Measurements from ENCODE around the gene TBL1XR1. TPM values are rescaled to one million over a fixed set of nuclear protein-coding genes. Genes with fewer than 3 reads are reported as not detected.

TBL1XR1 gene
- total RNA-seq, 1 experiment from 2014 or later = 186 TPM

DNA sequence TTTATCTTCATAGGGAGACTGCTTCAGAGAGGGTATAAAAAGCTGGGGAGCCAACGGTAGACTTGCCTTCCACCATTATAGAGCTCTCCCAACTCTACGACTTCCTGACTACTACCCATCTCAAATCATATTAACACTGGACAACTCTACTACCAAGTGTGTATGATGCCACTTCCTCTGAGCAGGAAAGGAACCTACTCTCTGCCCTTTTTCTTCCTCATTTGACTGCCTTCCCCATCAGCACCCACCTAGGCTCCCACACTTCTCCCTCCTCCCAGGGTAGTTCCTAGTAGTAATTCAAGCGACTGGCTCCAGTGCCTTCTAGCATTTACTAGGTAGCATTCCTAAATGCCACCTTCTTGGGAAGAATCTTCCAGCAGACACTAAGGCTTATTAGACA is 24.5 kb upstream of the TBL1XR1 start:
- Histone ChIP-seq H3K36me3 (ENCODE audit: insufficient read depth, low read length, poor library complexity, severe bottlenecking) (no peaks in the 10 kb centered on the region), H3K9me3 (ENCODE audit: low read depth, low read length, poor library complexity, severe bottlenecking) (no peaks in the 10 kb centered on the region), H3K4me1 (ENCODE audit: insufficient read depth, low read length, poor library complexity, severe bottlenecking) (no peaks in the 10 kb centered on the region), H3K4me3 (ENCODE audit: low read depth, low read length, poor library complexity, severe bottlenecking) (no peak overlapping the region), H3K27ac (ENCODE audit: low read depth, low read length, poor library complexity, severe bottlenecking) (no peak overlapping the region), H3K27me3 (replicated peaks; ENCODE audit: insufficient read depth, low read depth, low read length, poor library complexity) (no peaks in the 10 kb centered on the region)
- TF ChIP-seq, protein P1, sequence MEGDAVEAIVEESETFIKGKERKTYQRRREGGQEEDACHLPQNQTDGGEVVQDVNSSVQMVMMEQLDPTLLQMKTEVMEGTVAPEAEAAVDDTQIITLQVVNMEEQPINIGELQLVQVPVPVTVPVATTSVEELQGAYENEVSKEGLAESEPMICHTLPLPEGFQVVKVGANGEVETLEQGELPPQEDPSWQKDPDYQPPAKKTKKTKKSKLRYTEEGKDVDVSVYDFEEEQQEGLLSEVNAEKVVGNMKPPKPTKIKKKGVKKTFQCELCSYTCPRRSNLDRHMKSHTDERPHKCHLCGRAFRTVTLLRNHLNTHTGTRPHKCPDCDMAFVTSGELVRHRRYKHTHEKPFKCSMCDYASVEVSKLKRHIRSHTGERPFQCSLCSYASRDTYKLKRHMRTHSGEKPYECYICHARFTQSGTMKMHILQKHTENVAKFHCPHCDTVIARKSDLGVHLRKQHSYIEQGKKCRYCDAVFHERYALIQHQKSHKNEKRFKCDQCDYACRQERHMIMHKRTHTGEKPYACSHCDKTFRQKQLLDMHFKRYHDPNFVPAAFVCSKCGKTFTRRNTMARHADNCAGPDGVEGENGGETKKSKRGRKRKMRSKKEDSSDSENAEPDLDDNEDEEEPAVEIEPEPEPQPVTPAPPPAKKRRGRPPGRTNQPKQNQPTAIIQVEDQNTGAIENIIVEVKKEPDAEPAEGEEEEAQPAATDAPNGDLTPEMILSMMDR (conservative IDR thresholded peaks at IDR 0.05; ENCODE audit: low read depth, low read length) = no peak
- no peak for TF ChIP-seq EZH2 (IDR thresholded peaks at IDR 0.05; ENCODE audit: borderline replicate concordance, low read depth, low read length, poor library complexity, severe bottlenecking)
- ChIA-PET CTCF (no interaction called here), POLR2A (ENCODE audit: low non-redundant PET) (no interaction called here)
- no TSS peak for BruUV-seq (replicated peaks)
- no peak for DNase-seq (ENCODE audit: low spot score)
- intact Hi-C loops (cut with micrococcal nuclease; ENCODE audit: unreplicated experiment) = no loop called here

DNA sequence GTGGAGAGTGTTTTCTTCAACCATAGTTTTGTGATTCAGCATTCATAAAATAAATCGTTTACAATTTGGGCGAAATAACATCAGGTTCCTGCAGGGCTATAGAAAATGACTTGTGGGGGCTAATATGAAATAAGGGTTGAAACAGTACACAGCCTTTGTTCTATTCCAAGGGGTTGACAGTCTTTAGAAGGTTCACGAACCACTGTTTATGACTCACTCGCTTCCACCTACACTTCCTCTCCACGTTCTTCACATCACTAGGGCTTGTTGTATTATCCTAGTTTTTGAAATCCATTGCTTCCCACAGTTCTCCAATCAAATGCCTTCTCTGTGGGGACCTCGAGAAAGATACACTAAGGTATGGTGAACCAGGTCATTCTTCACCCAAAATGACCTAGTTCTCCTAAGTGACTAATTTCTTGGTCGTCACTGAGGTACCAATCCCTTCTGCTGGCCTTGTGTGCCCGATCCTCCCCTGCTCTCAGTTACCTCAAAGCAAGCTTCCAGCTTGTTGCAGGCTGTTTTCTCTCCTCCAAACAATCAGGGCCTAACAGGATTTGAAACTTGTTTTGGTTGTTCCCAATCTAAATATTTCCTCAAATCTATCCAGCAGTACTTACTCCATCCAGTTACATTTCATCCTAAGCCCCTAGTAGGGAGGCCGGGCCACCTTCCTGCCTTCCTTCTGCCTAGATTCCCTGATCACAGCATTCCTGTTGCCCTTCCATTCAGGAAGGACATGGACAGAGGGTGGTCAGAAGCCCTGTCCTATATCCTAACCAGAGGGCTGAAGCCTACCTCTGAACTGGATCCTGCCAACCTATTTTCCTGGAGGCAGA is 23.1 kb upstream of the TBL1XR1 start:
- TF ChIP-seq EZH2 (IDR thresholded peaks at IDR 0.05; ENCODE audit: borderline replicate concordance, low read depth, low read length, poor library complexity, severe bottlenecking) = no peak
- TF ChIP-seq, protein P1 (conservative IDR thresholded peaks at IDR 0.05; ENCODE audit: low read depth, low read length) = no peak
- Histone ChIP-seq H3K9me3 (ENCODE audit: low read depth, low read length, poor library complexity, severe bottlenecking) (no peaks in the 10 kb centered on the region), H3K27ac (ENCODE audit: low read depth, low read length, poor library complexity, severe bottlenecking) (no peak overlapping the region), H3K36me3 (ENCODE audit: insufficient read depth, low read length, poor library complexity, severe bottlenecking) (no peaks in the 10 kb centered on the region), H3K27me3 (replicated peaks; ENCODE audit: insufficient read depth, low read depth, low read length, poor library complexity) (no peaks in the 10 kb centered on the region), H3K4me1 (ENCODE audit: insufficient read depth, low read length, poor library complexity, severe bottlenecking) (no peaks in the 10 kb centered on the region), H3K4me3 (ENCODE audit: low read depth, low read length, poor library complexity, severe bottlenecking) (no peak overlapping the region)
- intact Hi-C loops (cut with micrococcal nuclease; ENCODE audit: unreplicated experiment) = no loop called here
- DNase-seq (ENCODE audit: low spot score) = no peak
- ChIA-PET POLR2A (ENCODE audit: low non-redundant PET) (no interaction called here), CTCF (no interaction called here)
- no TSS peak for BruUV-seq (replicated peaks)

DNA sequence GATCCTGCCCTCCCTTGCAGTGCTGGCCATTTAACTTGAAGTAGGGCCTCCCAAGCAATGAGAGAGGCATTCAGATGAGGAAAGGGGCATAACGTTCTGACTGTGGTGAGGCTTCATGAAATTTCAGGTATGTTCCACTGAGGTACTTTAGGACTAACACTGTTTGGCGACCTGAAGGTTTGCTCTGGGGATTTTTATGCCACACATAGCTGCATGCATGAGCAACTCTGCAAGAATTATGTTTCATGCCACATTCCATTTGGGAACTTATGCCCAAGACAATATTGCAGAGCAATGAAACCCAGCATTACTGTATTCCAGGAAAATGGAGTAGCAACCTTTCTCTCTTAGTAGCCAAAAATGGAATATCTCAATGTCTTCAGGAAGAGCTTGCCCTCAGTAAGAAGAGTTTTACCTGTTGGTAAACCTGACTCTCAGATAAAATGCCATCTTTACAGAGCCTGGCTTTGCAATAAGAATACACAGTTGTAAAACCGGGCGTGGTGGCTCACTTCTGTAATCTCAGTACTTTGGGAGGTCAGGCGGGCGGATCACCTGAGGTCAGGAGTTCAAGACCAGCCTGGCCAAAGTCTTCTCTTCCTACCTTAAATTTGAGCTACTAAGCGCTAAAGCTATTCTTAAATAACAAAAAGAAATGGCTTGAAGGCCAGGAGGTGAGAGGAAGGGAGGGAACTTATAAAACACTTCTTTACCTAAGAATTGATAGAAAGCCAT is 16.7 kb upstream of the TBL1XR1 start:
- no peaks in the 10 kb centered on the region for H3K36me3 ChIP-seq (ENCODE audit: insufficient read depth, low read length, poor library complexity, severe bottlenecking)
- H3K9me3 ChIP-seq (ENCODE audit: low read depth, low read length, poor library complexity, severe bottlenecking) = no peaks in the 10 kb centered on the region
- CTCF ChIA-PET = no interaction called here
- no peak overlapping the region for H3K4me3 ChIP-seq (ENCODE audit: low read depth, low read length, poor library complexity, severe bottlenecking)
- H3K27ac ChIP-seq (ENCODE audit: low read depth, low read length, poor library complexity, severe bottlenecking) = no peak overlapping the region
- H3K4me1 ChIP-seq (ENCODE audit: insufficient read depth, low read length, poor library complexity, severe bottlenecking) = peaks cover 25% of the 10 kb centered on the region
- no TSS peak for BruUV-seq (replicated peaks)
- intact Hi-C loops (cut with micrococcal nuclease; ENCODE audit: unreplicated experiment) = no loop called here
- H3K27me3 ChIP-seq (replicated peaks; ENCODE audit: insufficient read depth, low read depth, low read length, poor library complexity) = no peaks in the 10 kb centered on the region
- POLR2A ChIA-PET (ENCODE audit: low non-redundant PET) = no interaction called here
- DNase-seq (ENCODE audit: low spot score) = no peak
- no peak for TF ChIP-seq EZH2 (IDR thresholded peaks at IDR 0.05; ENCODE audit: borderline replicate concordance, low read depth, low read length, poor library complexity, severe bottlenecking)
- TF ChIP-seq, protein P1 (conservative IDR thresholded peaks at IDR 0.05; ENCODE audit: low read depth, low read length) = no peak
